Liver (tissue), 9 donors: ENCODE results near the gene NEUROD4. TPM values are rescaled to one million over a fixed set of nuclear protein-coding genes. Genes with fewer than 3 reads are reported as not detected.

Experiments
- DNase-seq: peaks from one replicate; pipeline ENCODE4 v3.0.0-alpha.2; 2017; ENCODE audit warnings: low spot score
- H3K27ac ChIP-seq, 2 donors: one replicate each; pipeline ENCODE4 v1.7.0; 2013; ENCODE audit warnings: inconsistent platforms in 2 of 2, low read length in 2 of 2, control low read depth in 1 of 2, low read depth in 1 of 2, mild to moderate bottlenecking in 1 of 2
- H3K27me3 ChIP-seq, 4 donors: one replicate each; pipeline versions ENCODE4 v1.6.1 to v1.7.0; 2013; ENCODE audit warnings: low read length in 3 of 4, inconsistent platforms in 1 of 4, mild to moderate bottlenecking in 1 of 4, moderate library complexity in 1 of 4; ENCODE audit not compliant: control insufficient read depth in 4 of 4, insufficient read depth in 4 of 4
- H3K36me3 ChIP-seq, 4 donors: one replicate each; pipeline versions ENCODE4 v1.6.1 to v1.7.0; 2013; ENCODE audit warnings: low read length in 3 of 4, mild to moderate bottlenecking in 3 of 4, low read depth in 1 of 4, moderate library complexity in 1 of 4; ENCODE audit not compliant: control insufficient read depth in 4 of 4, insufficient read depth in 3 of 4
- H3K4me1 ChIP-seq, 4 donors: one replicate each; pipeline versions ENCODE4 v1.6.1 to v1.7.0; 2013; ENCODE audit warnings: low read length in 3 of 4, mild to moderate bottlenecking in 3 of 4, moderate library complexity in 1 of 4; ENCODE audit not compliant: control insufficient read depth in 4 of 4, insufficient read depth in 4 of 4
- H3K4me3 ChIP-seq, 3 donors: one replicate each; pipeline versions ENCODE4 v1.6.1 to v1.7.0; 2013; ENCODE audit warnings: low read length in 3 of 3, control low read depth in 1 of 3, low read depth in 1 of 3, mild to moderate bottlenecking in 1 of 3
- H3K9ac ChIP-seq, 2 donors: one replicate each; pipeline ENCODE4 v1.7.0; 2013; ENCODE audit warnings: low read length in 2 of 2, mild to moderate bottlenecking in 2 of 2, moderate library complexity in 2 of 2, control low read depth in 1 of 2, low read depth in 1 of 2
- H3K9me3 ChIP-seq, 4 donors: one replicate each; pipeline versions ENCODE4 v1.6.1 to v1.7.0; 2013; ENCODE audit warnings: low read length in 3 of 4; ENCODE audit not compliant: control insufficient read depth in 4 of 4
- ATF3 ChIP-seq: IDR thresholded peaks from 2 replicates; pipeline ENCODE4 v1.6.1; 2016; ENCODE audit warnings: antibody characterized with exemption
- CTCF ChIP-seq: fragments of 150-350 bp; IDR thresholded peaks from 2 replicates; pipeline ENCODE4 v1.5.1; 2017; ENCODE audit warnings: improper control_type of control experiment, low read depth, low read length; ENCODE audit not compliant: missing input control
- FOXA2 ChIP-seq: IDR thresholded peaks from 2 replicates; pipeline ENCODE4 v1.6.1; 2016; ENCODE audit warnings: antibody characterized with exemption
- HNF4A ChIP-seq, 2 donors: conservative IDR thresholded peaks; 2 replicates each; pipeline ENCODE4 v1.6.1; 2016; ENCODE audit warnings: antibody characterized with exemption in 2 of 2, mild to moderate bottlenecking in 2 of 2
- HNF4G ChIP-seq: IDR thresholded peaks from 2 replicates; pipeline ENCODE4 v1.6.1; 2016; ENCODE audit warnings: antibody characterized with exemption
- MAX ChIP-seq: IDR thresholded peaks from 2 replicates; pipeline ENCODE4 v1.6.1; 2016; ENCODE audit warnings: antibody characterized with exemption
- RAD21 ChIP-seq, 2 donors: IDR thresholded peaks; 2 replicates each; pipeline ENCODE4 v1.6.1; 2016; ENCODE audit warnings: antibody characterized with exemption in 2 of 2, mild to moderate bottlenecking in 2 of 2
- REST ChIP-seq: IDR thresholded peaks from 2 replicates; pipeline ENCODE4 v1.6.1; 2016; ENCODE audit warnings: antibody characterized with exemption, mild to moderate bottlenecking
- RXRA ChIP-seq, 2 donors: IDR thresholded peaks; 2 replicates each; pipeline ENCODE4 v1.6.1; 2017 to 2018; ENCODE audit warnings: antibody characterized with exemption in 2 of 2, mild to moderate bottlenecking in 1 of 2
- SP1 ChIP-seq: IDR thresholded peaks from 2 replicates; pipeline ENCODE4 v1.6.1; 2018; ENCODE audit warnings: antibody characterized with exemption, mild to moderate bottlenecking
- TAF1 ChIP-seq: conservative IDR thresholded peaks from 2 replicates; pipeline ENCODE4 v1.6.1; 2016; ENCODE audit warnings: antibody characterized with exemption, mild to moderate bottlenecking
- ZBTB33 ChIP-seq: IDR thresholded peaks from 2 replicates; pipeline ENCODE4 v1.6.1; 2016; ENCODE audit warnings: antibody characterized with exemption
- WGBS: extraction: QIAGEN DNeasy Blood & Tissue Kit; methylation state at CpG from one replicate; pipeline ENCODE4 v1.1.7; 2013; 5-methylcytosine and 5-hydroxymethylcytosine counted together
- polyA plus RNA-seq, 2 donors: library from polyadenylated mRNA; stranded (reverse) in 1 of 2; unstranded in 1 of 2; fragments of 200-250 nt in 1 of 2; fragments of >200 nt in 1 of 2; fragmentation: Nextera tagmentation in 1 of 2; extraction: Ambion mirVana in 1 of 2; gene quantifications; one replicate each; pipeline versions ENCODE4 v1.2.1 to v1.2.3, GENCODE V29; 2013 to 2015
- total RNA-seq, 2 donors: library from RNA; depleted of rRNA; stranded (reverse); fragments of >200 nt; gene quantifications; one replicate each; pipeline ENCODE4 v1.2.3, GENCODE V29; 2014
- donor health status: healthy.
- donor health status: healthy.
- donor health status: healthy.
- donor health status: healthy.
- donor health status: healthy.

The NEUROD4 gene
- total and polyA plus RNA-seq, 4 donors = not detected

- Histone ChIP-seq H3K4me3 (no peak overlapping the region), H3K27ac (no peak overlapping the region), H3K9me3 (no peaks in the 10 kb centered on the region), H3K36me3 (no peaks in the 10 kb centered on the region), H3K27me3 (no peaks in the 10 kb centered on the region), H3K4me1 (no peaks in the 10 kb centered on the region), H3K9ac (no peak overlapping the region)
- TF ChIP-seq MAX (no peak), RXRA (IDR thresholded peaks at IDR 0.05) (no peak), REST (no peak), TAF1 (no peak), FOXA2 (no peak), HNF4A (conservative IDR thresholded peaks at IDR 0.05) (no peak), SP1 (no peak)
- WGBS = 83% methylated on average over 5 of the region's 5 CpGs
- no peak for DNase-seq
These were observed 27.8 kb upstream of the NEUROD4 start for GRCh38 chr12:54991991-54992375.

- no peaks in the 10 kb centered on the region for H3K4me1 ChIP-seq
- no peaks in the 10 kb centered on the region for H3K36me3 ChIP-seq
- no peak overlapping the region for H3K9ac ChIP-seq
- peaks cover 0 to 2% (median 0%) of the 10 kb centered on the region in 4 donors for H3K27me3 ChIP-seq
- H3K9me3 ChIP-seq = no peaks in the 10 kb centered on the region
- no peak overlapping the region for H3K27ac ChIP-seq
- 25% methylated on average over 12 of the region's 12 CpGs for WGBS
- DNase-seq = peak; percentile 50
- H3K4me3 ChIP-seq = no peak overlapping the region
- TF ChIP-seq CTCF = peak; percentile 90
- TF ChIP-seq ZBTB33 = no peak
- TF ChIP-seq RAD21 (IDR thresholded peaks at IDR 0.05) = peak; percentile 88 to 94
- no peak for TF ChIP-seq SP1
- no peak for TF ChIP-seq HNF4G
- no peak for TF ChIP-seq ATF3
- TF ChIP-seq REST = no peak
These were observed 26.5 kb upstream of the NEUROD4 start for GRCh38 chr12:54993181-54993835.
